Uterus (tissue), 2 donors: Measurements from ENCODE around the gene SH3RF3.

Experiments used
- POLR2A ChIP-seq, 2 donors: fragments of 450-650 bp; IDR thresholded peaks; one replicate each; pipeline ENCODE4 v1.6.1; 2016; ENCODE audit warnings: antibody characterized with exemption in 2 of 2, mild to moderate bottlenecking in 1 of 2, moderate library complexity in 1 of 2
- TF ChIP-seq, protein P1 (sequence below), 4 experiments: fragments of 200-600 bp in 2 of 4; fragments of 450-650 bp in 2 of 4; sonication (generic) in 2 of 4; IDR thresholded peaks; one replicate each; pipeline ENCODE4 v1.5.1; 2016 to 2019; ENCODE audit warnings: antibody characterized with exemption in 4 of 4, mild to moderate bottlenecking in 2 of 4, moderate library complexity in 1 of 4

DNA sequence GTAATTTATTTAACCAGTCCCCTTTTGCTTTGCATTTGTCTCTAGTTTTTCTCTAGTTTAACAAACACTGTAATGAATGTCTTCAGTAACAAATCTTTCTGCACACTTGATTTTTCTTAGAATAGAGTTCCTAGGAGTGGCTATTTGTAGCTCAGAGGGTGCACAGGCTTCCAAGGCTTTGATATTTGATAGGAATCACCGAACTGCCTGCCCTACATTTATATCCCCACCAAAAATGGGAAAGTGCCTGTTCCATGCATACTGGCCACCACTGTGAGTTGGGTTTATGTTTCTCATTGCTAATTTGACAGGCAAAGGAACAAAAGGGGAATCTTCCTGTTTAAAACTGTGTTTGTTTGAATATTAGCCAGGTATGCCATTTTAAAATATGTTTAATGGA, 238.7 kb downstream of the SH3RF3 start:
- TF ChIP-seq, protein P1, sequence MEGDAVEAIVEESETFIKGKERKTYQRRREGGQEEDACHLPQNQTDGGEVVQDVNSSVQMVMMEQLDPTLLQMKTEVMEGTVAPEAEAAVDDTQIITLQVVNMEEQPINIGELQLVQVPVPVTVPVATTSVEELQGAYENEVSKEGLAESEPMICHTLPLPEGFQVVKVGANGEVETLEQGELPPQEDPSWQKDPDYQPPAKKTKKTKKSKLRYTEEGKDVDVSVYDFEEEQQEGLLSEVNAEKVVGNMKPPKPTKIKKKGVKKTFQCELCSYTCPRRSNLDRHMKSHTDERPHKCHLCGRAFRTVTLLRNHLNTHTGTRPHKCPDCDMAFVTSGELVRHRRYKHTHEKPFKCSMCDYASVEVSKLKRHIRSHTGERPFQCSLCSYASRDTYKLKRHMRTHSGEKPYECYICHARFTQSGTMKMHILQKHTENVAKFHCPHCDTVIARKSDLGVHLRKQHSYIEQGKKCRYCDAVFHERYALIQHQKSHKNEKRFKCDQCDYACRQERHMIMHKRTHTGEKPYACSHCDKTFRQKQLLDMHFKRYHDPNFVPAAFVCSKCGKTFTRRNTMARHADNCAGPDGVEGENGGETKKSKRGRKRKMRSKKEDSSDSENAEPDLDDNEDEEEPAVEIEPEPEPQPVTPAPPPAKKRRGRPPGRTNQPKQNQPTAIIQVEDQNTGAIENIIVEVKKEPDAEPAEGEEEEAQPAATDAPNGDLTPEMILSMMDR (IDR thresholded peaks at IDR 0.05): no peak
- no peak for TF ChIP-seq POLR2A (IDR thresholded peaks at IDR 0.05)
